Measurements from ENCODE around the gene SHISA5. TPM values are rescaled to one million over a fixed set of nuclear protein-coding genes. Genes with fewer than 3 reads are reported as not detected.

The SHISA5 gene
- total and polyA plus RNA-seq, 2 of the 4 experiments (the other 2 are of a cell fraction) = 82.3 to 162 TPM

DNA sequence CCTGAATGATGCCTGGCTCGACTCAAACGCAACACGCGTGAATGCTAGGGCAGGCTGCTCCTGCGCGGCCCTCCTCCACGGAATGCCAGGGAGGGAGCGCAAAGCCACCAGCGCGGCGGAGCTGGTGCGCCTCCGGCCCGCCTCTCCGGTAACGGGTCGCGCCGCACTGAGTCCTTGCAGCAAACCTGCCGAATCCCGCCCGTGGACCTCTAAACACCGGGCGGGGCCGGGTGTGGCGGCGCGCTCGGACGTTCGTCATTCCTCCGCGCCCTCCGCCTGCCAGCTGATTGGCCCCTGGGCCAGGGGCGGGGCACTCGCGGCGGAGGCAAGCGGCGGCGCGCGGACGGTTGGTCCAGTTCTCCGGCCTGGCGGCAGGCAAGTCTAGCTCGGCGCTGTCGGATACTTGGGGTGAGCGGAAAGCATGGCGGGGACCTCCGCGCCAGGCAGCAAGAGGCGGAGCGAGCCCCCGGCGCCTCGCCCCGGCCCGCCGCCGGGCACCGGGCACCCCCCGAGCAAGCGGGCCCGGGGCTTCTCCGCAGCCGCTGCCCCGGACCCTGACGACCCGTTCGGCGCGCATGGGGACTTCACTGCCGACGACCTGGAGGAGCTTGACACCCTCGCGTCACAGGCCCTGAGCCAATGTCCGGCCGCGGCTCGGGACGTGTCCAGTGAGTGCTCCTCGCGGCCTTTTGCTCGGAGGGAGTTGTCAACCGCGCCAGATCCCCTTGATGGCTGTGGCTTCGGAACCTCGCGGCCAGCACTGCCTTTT, 57.4 kb downstream of the SHISA5 start, which contains the start of gene ATRIP (continued):
- TF ChIP-seq MXI1 (IDR thresholded peaks at IDR 0.05; ENCODE audit: borderline replicate concordance, low read depth, low read length) (peak; percentile 93), SMC3 (IDR thresholded peaks at IDR 0.05; ENCODE audit: low read depth, low read length) (no peak)

DNA sequence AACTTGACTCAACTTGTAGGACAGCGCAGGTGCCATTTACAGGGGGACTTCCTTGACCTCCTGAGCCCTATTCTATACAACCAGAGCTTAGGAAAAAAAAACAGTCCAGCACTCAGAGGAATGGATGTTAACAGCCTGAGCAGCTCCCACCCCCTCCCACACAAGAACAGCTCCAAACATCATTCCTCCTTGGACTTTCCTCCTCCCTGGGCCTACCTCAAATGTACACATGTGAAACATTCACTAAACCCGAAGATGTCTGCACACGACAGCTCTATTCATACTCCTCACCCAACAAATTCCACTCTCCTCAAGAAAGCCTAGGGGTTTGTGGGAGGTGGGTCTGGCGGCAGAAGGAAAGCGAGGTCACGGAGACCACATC, 57.9 kb downstream of the SHISA5 start:
- Histone ChIP-seq H3K18ac (ENCODE audit: low read depth, low read length) (no peak overlapping the region), H2BK120ac (ENCODE audit: low read depth, low read length) (no peak overlapping the region), H3K56ac (ENCODE audit: extremely low read depth, insufficient read depth, low read length) (peak overlapping the region; percentile 85), H2BK20ac (ENCODE audit: low read depth, low read length) (no peak overlapping the region), H3K79me1 (ENCODE audit: low read depth in 1 of 2, low read length in 2 of 2) (peaks cover 39 to 49% of the 10 kb centered on the region in 2 experiments), H3K9me1 (ENCODE audit: insufficient read depth, low read length) (peaks cover 8% of the 10 kb centered on the region), H3K4ac (ENCODE audit: low read depth, low read length) (peak overlapping the region; percentile 92), H3K4me1 (ENCODE audit: control insufficient read depth, insufficient read depth, low read length) (peaks cover 7% of the 10 kb centered on the region), H3K4me2 (ENCODE audit: low read depth, low read length) (peak overlapping the region; percentile 97), H2BK15ac (ENCODE audit: low read depth, low read length) (no peak overlapping the region), H3K9me3 (ENCODE audit: control insufficient read depth, insufficient read depth, low read length) (no peaks in the 10 kb centered on the region), H4K20me1 (ENCODE audit: insufficient read depth, low read length) (peaks cover 6% of the 10 kb centered on the region; the same call in 1 of the 2 replicates), H3K4me3 (ENCODE audit: insufficient read depth, low read depth, low read length) (peak overlapping the region; percentile 93), H3K36me3 (ENCODE audit: control insufficient read depth, insufficient read depth, low read length) (peaks cover 15% of the 10 kb centered on the region), H2AK5ac (ENCODE audit: low read depth, low read length) (peak overlapping the region; percentile 77), H3K14ac (replicated peaks; ENCODE audit: low read depth, low read length) (peak overlapping the region; percentile 39), H4K91ac (ENCODE audit: insufficient read depth, low read depth, low read length) (peak overlapping the region; percentile 71; the same call in 1 of the 2 replicates), H2AFZ (replicated peaks; ENCODE audit: low read length, poor library complexity) (peak overlapping the region; percentile 99), H2AK9ac (replicated peaks; ENCODE audit: low read depth, low read length, poor library complexity) (peak overlapping the region; percentile 95), H4K5ac (ENCODE audit: low read depth, low read length) (peak overlapping the region; percentile 86), H3K9ac (ENCODE audit: low read depth, low read length) (peak overlapping the region; percentile 82), H3K27ac (ENCODE audit: insufficient read depth, low read length) (peak overlapping the region; percentile 57), H4K8ac (ENCODE audit: low read depth in 2 of 2, low read length in 2 of 2) (peak overlapping the region; percentile 63 to 87), H2BK5ac (ENCODE audit: low read depth, low read length, poor library complexity, severe bottlenecking) (peak overlapping the region; percentile 61), H3K27me3 (ENCODE audit: control insufficient read depth, insufficient read depth, low read length) (no peaks in the 10 kb centered on the region), H3K23ac (ENCODE audit: low read depth, low read length) (peak overlapping the region; percentile 77; the same call in 1 of the 2 replicates)
- POLR2A ChIA-PET (ENCODE audit: unreplicated experiment) = no interaction called here
- intact Hi-C loops (cut with micrococcal nuclease) (loop anchor here (10.0 kb wide), 1 partner anchor 189 kb away; the partner anchor contains the start of gene SLC26A6), in situ Hi-C loops (cut with MboI; ENCODE audit: low sequenced_read_pairs) (no loop called here), dilution Hi-C loops (cut with HindIII; ENCODE audit: low sequenced_read_pairs, unreplicated experiment) (no loop called here)
- BruUV-seq (replicated peaks) = no TSS peak
- DNase-seq (no peak), ATAC-seq (ENCODE audit: low read depth) (no peak)
- TF ChIP-seq BHLHE40 (IDR thresholded peaks at IDR 0.05; ENCODE audit: low read depth, low read length) (no peak), MAZ (IDR thresholded peaks at IDR 0.05; ENCODE audit: borderline replicate concordance, low read depth, low read length) (no peak), RFX5 (IDR thresholded peaks at IDR 0.05; ENCODE audit: low read depth, low read length) (no peak)
- CTCF ChIA-PET = interaction anchor here (2.9 kb wide), 1 partner anchor 10 kb away, joined by 19 read pairs; no protein-coding TSS in a partner anchor
- 71% methylated on average over 1 of the region's 6 CpGs; no CpG with 5 or more reads in 1 of the 2 experiments for WGBS, 2 experiments (ENCODE audit: extremely low coverage in 2 of 2, insufficient read length in 1 of 2)
